ENCODE results near the gene VPS37D. TPM values are rescaled to one million over a fixed set of nuclear protein-coding genes. Genes with fewer than 3 reads are reported as not detected.
A peak's percentile ranks its signal among the peaks of the same experiment; 100 is the strongest.

VPS37D gene
- total and polyA plus RNA-seq, 2 experiments from 2014 or later: 2.2 to 7.0 TPM

DNA sequence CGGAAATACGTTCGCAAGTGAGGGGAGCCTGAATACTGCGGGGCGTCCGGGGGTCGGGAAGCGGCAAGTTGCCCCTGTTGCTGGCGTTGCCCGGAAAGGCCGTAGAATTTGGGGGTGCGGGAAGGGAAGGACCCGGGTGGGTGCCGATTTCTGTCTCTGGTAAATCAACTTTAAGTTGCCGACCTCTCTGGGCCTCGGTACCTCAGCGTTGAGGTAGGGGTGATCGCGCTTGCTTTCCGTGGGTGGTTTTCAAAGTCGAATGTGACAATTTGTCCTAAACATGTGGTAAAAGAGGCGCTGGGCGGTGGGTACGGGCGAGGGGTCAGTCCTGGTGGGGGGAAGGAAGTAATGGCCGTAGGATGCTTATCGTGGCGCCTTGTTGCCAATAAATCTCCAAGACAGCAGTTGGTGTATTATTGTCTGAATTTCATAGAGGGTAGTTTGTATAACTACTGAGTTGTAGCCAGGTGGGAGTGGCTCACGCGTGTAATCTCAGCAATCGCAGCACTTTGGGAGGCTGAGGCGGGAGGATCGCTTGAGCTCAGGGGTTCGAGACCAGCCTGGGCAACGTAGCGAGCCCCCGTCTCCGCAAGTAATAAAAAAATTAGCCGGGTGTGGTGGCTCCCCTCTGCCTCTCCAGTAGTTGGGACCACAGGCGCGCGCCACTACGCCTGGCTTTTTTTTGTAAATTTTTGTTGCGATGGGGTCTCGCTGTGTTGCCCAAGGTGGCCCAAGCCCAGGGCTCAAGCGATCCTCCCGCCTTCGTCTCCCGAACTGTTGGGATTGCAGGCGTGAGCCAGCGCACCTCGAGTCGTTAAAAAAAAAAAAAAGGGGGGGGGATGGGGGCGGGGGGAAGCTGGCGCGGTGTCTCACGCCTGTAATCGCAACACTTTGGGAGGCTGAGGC lies 16.4 kb downstream of the VPS37D start:
- no peaks in the 10 kb centered on the region for H3K9me2 ChIP-seq (ENCODE audit: insufficient read depth)
- DNase-seq (ENCODE audit: low spot score) (no peak), ATAC-seq (peak; percentile 7; the same call in 2 of the 3 replicates)
- peak overlapping the region; percentile 99 for H3K4me2 ChIP-seq
- H3K36me3 ChIP-seq (ENCODE audit: insufficient read depth): peaks cover 16% of the 10 kb centered on the region; the same call in 1 of the 2 replicates
- peak overlapping the region; percentile 80 for H3K27ac ChIP-seq (ENCODE audit: low read depth)
- H2AFZ ChIP-seq: peak overlapping the region; percentile 98
- Mint-ChIP-seq H3K4me1 (peaks cover 17% of the 10 kb centered on the region), H3K4me3 (peak overlapping the region; percentile 95), H3K9me3 (no peaks in the 10 kb centered on the region; the same call in 2 of the 3 replicates), H3K27ac (peak overlapping the region; percentile 98), H3K36me3 (ENCODE audit: low read depth) (peaks cover 30% of the 10 kb centered on the region), H3K27me3 (ENCODE audit: insufficient read depth, low read depth, poor library complexity) (peaks cover 11% of the 10 kb centered on the region)
- TF ChIP-seq, protein P1, sequence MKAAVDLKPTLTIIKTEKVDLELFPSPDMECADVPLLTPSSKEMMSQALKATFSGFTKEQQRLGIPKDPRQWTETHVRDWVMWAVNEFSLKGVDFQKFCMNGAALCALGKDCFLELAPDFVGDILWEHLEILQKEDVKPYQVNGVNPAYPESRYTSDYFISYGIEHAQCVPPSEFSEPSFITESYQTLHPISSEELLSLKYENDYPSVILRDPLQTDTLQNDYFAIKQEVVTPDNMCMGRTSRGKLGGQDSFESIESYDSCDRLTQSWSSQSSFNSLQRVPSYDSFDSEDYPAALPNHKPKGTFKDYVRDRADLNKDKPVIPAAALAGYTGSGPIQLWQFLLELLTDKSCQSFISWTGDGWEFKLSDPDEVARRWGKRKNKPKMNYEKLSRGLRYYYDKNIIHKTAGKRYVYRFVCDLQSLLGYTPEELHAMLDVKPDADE (IDR thresholded peaks at IDR 0.05): no peak
- TF ChIP-seq NANOG (IDR thresholded peaks at IDR 0.05; ENCODE audit: borderline replicate concordance) (no peak), ZNF114 (CRISPR knock-in tag; IDR thresholded peaks at IDR 0.05) (no peak), EZH2phosphoT487 (IDR thresholded peaks at IDR 0.05; ENCODE audit: unreplicated experiment) (no peak), EZH2 (IDR thresholded peaks at IDR 0.05; ENCODE audit: low read depth, unreplicated experiment) (no peak), POLR2AphosphoS5 (IDR thresholded peaks at IDR 0.05; ENCODE audit: low read depth) (no peak), JUNB (IDR thresholded peaks at IDR 0.05; ENCODE audit: unreplicated experiment) (no peak), STAT1 (IDR thresholded peaks at IDR 0.05; ENCODE audit: unreplicated experiment) (no peak)
- TF ChIP-seq, protein P2, sequence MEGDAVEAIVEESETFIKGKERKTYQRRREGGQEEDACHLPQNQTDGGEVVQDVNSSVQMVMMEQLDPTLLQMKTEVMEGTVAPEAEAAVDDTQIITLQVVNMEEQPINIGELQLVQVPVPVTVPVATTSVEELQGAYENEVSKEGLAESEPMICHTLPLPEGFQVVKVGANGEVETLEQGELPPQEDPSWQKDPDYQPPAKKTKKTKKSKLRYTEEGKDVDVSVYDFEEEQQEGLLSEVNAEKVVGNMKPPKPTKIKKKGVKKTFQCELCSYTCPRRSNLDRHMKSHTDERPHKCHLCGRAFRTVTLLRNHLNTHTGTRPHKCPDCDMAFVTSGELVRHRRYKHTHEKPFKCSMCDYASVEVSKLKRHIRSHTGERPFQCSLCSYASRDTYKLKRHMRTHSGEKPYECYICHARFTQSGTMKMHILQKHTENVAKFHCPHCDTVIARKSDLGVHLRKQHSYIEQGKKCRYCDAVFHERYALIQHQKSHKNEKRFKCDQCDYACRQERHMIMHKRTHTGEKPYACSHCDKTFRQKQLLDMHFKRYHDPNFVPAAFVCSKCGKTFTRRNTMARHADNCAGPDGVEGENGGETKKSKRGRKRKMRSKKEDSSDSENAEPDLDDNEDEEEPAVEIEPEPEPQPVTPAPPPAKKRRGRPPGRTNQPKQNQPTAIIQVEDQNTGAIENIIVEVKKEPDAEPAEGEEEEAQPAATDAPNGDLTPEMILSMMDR (conservative IDR thresholded peaks at IDR 0.05; ENCODE audit: low read depth in 2 of 2): no peak
- TF ChIP-seq, protein P3, sequence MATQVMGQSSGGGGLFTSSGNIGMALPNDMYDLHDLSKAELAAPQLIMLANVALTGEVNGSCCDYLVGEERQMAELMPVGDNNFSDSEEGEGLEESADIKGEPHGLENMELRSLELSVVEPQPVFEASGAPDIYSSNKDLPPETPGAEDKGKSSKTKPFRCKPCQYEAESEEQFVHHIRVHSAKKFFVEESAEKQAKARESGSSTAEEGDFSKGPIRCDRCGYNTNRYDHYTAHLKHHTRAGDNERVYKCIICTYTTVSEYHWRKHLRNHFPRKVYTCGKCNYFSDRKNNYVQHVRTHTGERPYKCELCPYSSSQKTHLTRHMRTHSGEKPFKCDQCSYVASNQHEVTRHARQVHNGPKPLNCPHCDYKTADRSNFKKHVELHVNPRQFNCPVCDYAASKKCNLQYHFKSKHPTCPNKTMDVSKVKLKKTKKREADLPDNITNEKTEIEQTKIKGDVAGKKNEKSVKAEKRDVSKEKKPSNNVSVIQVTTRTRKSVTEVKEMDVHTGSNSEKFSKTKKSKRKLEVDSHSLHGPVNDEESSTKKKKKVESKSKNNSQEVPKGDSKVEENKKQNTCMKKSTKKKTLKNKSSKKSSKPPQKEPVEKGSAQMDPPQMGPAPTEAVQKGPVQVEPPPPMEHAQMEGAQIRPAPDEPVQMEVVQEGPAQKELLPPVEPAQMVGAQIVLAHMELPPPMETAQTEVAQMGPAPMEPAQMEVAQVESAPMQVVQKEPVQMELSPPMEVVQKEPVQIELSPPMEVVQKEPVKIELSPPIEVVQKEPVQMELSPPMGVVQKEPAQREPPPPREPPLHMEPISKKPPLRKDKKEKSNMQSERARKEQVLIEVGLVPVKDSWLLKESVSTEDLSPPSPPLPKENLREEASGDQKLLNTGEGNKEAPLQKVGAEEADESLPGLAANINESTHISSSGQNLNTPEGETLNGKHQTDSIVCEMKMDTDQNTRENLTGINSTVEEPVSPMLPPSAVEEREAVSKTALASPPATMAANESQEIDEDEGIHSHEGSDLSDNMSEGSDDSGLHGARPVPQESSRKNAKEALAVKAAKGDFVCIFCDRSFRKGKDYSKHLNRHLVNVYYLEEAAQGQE (IDR thresholded peaks at IDR 0.05; ENCODE audit: unreplicated experiment): no peak
- H4K20me1 ChIP-seq (replicated peaks; ENCODE audit: insufficient read depth): peaks cover 16% of the 10 kb centered on the region
- H3K4me1 ChIP-seq (ENCODE audit: insufficient read depth): peaks cover 9% of the 10 kb centered on the region
- H3K4me3 ChIP-seq: peak overlapping the region; percentile 100
- H3K79me2 ChIP-seq (replicated peaks; ENCODE audit: insufficient read depth): peaks cover 91% of the 10 kb centered on the region
- no peaks in the 10 kb centered on the region for H3F3A ChIP-seq (replicated peaks; ENCODE audit: low read depth)
- no peaks in the 10 kb centered on the region for H3K27me3 ChIP-seq (ENCODE audit: insufficient read depth)

Data from GM23338 (cell line).